GM19372 (cell line): ENCODE data around the gene INAFM2.

Experiments used
- ATAC-seq: cut with Tn5 transposase; IDR thresholded peaks from one replicate; pipeline ENCODE4 v1.9.1; 2021; ENCODE audit warnings: mild to moderate bottlenecking, low read depth, moderate library complexity; ENCODE audit not compliant: unreplicated experiment

Gene INAFM2

GRCh38 chr15:40323239-40323952, at the start of gene INAFM2:
INAFM2 (plus strand) TSS chr15:40323692; CDS start chr15:40324056, 364 bp downstream.
- ATAC-seq, result peak; percentile 79

DNA sequence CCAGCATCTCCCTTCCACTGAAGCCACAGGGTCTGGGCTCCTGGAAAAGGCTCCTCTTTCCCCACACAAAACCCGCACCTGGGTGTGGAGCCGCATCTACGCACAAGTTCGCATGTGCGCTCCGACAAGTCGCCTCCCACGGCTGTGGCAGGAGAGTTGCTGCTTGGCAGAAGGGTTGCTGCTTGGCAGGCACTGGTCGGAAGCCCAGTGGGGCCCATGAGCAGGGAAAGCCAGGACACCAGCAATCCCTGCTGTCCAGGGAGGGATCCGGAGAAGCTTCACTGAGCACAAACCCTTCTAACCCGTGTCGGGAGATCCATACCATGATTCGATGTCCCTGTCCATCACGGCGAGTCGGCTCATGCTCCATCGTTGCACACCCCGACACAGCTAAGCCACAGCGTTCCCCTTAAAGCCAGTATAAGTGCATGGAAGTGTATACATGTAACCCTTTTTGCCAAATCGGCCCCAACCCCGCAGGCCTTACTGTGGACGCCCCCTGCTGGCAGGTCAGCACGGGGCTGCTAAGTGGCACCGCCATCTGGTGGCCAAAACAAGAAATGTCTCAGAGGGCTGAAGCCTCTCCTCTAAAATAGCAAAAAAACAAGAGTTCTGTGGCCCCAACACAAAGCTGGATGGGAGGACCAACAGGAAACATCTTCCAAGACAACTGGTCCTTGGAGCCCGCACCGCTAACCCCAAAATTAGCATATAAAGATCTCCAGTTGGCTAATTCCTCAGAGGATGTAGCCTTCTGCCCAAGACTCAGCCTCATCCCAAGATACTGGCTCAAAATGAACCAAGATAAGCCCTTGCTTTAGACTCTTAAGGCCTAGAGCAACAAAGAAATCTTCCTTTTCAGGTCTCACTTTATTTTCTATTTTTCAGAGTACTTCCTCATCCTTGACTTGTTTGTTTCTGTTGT, 48.9 kb upstream of the INAFM2 start:
- no peak for ATAC-seq

DNA sequence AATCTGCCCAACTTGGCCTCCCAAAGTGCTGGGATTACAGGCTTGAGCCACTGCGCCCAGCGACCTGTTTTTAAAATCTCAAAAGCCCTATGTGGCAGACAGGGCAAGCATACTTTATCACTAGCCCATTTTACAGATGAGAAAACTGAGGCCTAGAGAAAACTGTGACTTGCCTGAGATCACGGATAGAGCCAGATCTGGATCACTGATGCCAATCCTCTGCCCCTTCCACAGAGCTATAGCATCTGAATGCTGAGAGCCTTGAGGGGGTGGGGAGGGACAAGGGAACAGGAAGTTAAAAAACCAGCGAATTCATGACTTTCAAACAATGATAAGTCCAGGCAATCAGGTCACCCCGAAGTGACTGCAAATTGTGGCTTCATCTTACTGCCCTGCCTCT, 48.0 kb upstream of the INAFM2 start:
- ATAC-seq, result no peak

DNA sequence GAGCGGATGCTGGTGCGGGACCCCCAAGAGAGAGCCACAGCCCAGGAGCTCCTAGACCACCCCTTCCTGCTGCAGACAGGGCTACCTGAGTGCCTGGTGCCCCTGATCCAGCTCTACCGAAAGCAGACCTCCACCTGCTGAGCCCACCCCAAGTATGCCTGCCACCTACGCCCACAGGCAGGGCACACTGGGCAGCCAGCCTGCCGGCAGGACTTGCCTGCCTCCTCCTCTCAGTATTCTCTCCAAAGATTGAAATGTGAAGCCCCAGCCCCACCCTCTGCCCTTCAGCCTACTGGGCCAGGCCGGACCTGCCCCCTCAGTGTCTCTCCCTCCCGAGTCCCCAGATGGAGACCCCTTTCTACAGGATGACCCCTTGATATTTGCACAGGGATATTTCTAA, 47.5 kb upstream of the INAFM2 start:
- no peak for ATAC-seq

- ATAC-seq, result no peak
Observed at GRCh38 chr15:40276927-40277326, 46.6 kb upstream of the INAFM2 start.

GRCh38 chr15:40277471-40277870, 46.0 kb upstream of the INAFM2 start:
- no peak for ATAC-seq

DNA sequence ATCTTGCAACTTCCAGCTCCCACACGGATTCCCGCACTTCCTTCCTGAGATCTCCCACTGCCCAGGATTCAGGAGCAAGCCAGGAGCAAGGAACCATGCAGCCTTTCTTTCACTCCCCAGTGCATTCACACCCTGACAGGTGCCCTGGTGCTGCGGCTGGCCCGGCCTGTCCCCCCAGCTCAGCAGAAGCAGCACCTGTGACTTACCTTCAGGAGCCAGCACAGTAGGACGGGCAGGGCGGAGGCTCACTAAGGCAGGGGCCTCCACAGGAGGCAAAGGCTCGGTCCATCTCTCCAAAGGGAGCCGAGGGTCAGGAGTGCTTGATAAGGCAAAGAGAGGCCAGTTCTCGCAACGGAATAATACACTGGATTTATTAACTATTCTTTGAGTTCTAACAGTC, 45.5 kb upstream of the INAFM2 start:
- no peak for ATAC-seq

DNA sequence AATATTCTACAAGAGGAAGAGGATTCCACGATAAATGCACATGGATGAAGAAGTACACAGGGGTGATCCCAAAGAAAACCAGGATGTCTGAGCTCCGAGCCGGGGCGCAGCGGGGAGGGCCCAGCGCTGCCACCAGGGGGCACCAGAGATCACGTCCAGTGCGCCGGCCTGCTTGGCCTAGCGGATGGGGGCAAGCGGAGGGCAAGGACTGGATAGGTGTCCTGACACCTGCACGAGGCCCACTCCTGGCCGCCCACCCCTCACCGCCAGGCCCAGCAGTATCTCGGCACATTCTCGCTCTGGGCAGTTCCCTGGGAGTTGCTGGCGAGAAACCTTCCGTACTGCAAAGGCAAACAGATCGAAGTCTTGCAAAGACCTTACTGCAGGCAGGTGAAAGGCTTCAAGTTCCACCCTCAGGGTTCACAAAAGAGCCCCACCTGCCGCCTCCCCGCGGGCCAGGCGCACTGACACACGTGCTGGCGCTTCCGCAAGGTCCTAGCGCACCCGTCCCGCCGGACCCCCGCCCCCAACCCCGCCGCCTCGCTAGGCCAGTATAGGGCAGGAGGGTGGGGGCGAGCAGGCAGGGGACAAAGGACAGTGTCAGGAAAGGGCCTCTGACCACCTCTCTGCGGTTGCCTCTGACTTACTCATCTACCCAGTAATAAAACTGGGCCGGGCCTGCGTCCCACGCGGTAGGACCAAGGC, 43.9 kb upstream of the INAFM2 start:
- no peak for ATAC-seq

- no peak for ATAC-seq
Observed at GRCh38 chr15:40280260-40281056, 43.0 kb upstream of the INAFM2 start.

- no peak for ATAC-seq
Observed at GRCh38 chr15:40281057-40281800, 42.3 kb upstream of the INAFM2 start.

- no peak for ATAC-seq
Observed at GRCh38 chr15:40281801-40282146, 41.7 kb upstream of the INAFM2 start.

DNA sequence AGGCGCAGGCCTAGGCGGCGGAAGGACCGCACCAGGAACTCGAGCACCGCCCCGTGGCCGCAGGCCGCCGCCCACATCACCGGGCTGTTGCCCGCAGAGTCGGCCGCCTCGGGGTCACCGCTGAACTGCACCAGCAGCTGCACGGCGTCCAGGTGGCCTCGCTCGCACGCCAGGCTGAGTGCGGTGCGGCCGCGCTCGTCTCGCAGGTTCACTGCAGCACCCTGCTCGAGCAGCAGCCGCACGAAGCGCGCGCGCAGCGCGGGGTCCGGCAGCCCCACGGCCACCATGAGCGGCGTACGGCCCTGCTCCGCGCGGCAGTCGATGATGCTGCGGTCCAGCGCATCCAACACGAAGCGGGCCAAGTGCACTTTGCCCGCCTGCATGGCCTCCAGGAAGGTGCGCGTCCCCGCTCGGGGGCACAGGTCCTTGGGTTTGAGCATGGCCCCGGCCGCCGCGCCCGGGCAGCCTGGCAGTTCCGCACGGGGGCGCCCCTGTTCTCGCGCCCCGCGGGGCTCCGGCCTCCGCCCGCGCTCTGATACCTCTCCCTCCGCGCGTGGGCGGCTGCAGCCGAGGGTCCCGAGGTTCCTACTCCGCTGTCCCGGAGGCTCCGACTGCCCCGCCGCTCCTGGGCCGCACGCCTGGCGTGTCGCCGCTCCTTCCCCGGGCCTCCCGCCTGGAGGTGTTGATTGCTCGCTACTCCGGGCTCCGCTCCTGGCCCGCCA, 41.2 kb upstream of the INAFM2 start:
- ATAC-seq, result no peak

DNA sequence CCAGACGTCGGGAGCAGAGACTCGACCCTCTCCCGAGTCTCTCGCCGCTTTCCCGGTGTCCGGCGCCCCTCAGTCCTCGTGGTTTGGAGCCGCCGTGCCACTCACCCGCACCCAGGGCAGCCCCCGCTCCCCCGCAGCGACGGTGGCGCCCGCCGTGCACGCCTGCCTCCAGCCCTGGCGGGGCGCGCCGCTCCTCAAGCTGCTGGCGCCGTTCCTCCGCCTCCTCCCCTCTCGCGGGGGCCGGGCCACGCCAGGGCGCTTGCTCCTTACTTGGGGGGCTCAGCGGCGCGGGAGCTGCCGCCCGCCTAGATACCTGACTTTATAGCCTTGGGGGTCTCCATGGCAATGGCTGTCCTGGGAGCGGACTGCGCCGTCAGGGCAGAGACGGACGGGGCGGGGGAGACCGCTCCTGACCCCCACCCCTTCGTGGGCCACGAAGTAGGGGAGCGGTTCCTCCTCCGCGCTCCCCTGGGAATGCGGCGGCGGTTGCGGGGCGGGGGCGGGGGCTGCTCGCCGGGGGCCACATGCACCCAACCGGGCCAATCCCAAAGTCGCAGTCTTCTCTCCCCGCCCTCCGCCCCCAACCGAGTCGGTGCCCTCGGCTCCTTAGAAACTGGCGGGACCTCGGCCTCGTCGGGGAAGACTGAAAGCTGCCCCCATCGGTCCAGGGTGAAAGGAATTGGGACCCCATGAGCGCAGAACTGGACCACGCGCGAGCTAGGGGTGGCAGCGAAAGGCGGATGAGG, 40.5 kb upstream of the INAFM2 start, which contains the start of gene ANKRD63:
Gene ANKRD63 (minus strand): TSS at position 196 of the 746 bp plus-strand sequence. CDS start 478 bp downstream, outside the sequence.
- ATAC-seq, result no peak

- no peak for ATAC-seq
Observed at GRCh38 chr15:40283615-40284300, 39.7 kb upstream of the INAFM2 start.

DNA sequence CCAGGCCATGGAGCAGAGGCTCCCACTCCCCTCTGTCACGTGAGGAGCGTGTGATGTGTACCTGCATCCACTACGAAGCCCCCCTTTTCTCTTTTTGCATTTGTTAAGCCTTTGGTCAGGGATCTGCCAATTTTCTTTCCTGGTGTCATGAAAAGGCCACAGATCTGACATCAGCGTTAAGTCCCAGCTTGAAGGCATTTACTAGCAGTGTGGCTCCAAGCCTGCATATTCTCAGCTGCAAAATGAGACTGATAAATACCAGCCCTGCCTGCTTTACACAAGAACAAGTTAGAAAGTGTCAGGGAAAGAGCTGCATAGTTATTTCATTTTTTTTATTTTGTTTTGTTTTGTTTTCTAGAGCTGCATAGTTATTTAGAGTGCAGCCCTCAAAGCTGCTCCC, 38.3 kb upstream of the INAFM2 start:
- no peak for ATAC-seq

- no peak for ATAC-seq
Observed at GRCh38 chr15:40285554-40286011, 37.9 kb upstream of the INAFM2 start.

DNA sequence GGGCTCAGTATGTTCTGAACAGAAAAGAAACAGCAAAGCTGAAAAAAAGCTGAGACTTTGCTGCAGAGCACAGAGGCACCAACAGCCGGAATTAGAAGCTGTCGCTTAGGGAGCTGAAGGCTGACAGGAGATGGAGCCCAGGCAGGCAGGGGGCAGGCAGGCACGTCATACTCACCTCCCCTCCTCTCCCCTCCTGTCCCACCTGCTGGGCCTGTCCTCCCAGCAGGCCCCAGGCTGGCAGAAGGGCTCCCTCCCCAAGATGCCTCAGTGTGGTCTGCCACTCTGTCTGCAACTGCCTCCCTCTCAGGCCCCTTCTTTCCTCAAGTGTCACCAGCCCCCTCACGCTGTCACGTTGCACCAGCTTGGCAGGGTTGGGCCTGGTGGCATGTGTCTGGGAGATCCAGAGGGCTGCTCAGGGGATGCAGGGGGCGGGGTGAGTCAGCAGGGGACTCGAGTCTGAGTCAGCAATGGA, 37.4 kb upstream of the INAFM2 start:
- no peak for ATAC-seq
